Thoracic aorta (tissue), 2 donors: ENCODE data around the gene COMTD1. TPM values are rescaled to one million over a fixed set of nuclear protein-coding genes. Genes with fewer than 3 reads are reported as not detected.
"Not testable (repeated sequence)": the region's sequence is repeated elsewhere in the genome, so short reads cannot be mapped to it uniquely, and the experiment has no call there.

Experiments used
- ATAC-seq: fragments of 150-250 bp; one replicate; pipeline ENCODE4 v1.8.0; 2017; ENCODE audit warnings: low read depth; ENCODE audit not compliant: insufficient number of reproducible peaks, low FRiP score
- DNase-seq: peaks from one replicate; pipeline ENCODE4 v3.0.0-alpha.2; 2020; ENCODE audit warnings: low spot score
- H3K27ac ChIP-seq, 2 donors: fragments of 200-600 bp; sonication (generic); 1 replicate in 1 of 2; 2 replicates in 1 of 2; pipeline ENCODE4 v1.5.1; 2016; ENCODE audit warnings: mild to moderate bottlenecking in 2 of 2, moderate library complexity in 2 of 2
- H3K27me3 ChIP-seq: fragments of 200-600 bp; sonication (generic); replicated peaks from 2 replicates; pipeline ENCODE4 v1.6.0; 2016; ENCODE audit warnings: mild to moderate bottlenecking; ENCODE audit not compliant: insufficient read depth
- H3K36me3 ChIP-seq: fragments of 200-600 bp; sonication (generic); one replicate; pipeline ENCODE4 v1.5.1; 2016
- H3K4me1 ChIP-seq, 2 donors: fragments of 200-600 bp; sonication (generic); 1 replicate in 1 of 2; 2 replicates in 1 of 2; pipeline versions ENCODE4 v1.5.1 to v1.6.0; 2016; ENCODE audit warnings: low read depth in 2 of 2, mild to moderate bottlenecking in 1 of 2; ENCODE audit not compliant: control insufficient read depth in 1 of 2
- H3K4me3 ChIP-seq: fragments of 200-600 bp; sonication (generic); 2 replicates; pipeline ENCODE4 v1.5.1; 2016; ENCODE audit warnings: mild to moderate bottlenecking
- H3K9me3 ChIP-seq: fragments of 200-600 bp; sonication (generic); 2 replicates; pipeline ENCODE4 v1.5.1; 2016
- CTCF ChIP-seq: fragments of 200-600 bp; sonication (generic); IDR thresholded peaks from one replicate; pipeline ENCODE4 v1.5.1; 2019; ENCODE audit warnings: antibody characterized with exemption
- total RNA-seq, 2 donors: library from RNA; depleted of rRNA; stranded (reverse); fragments of >200 nt; gene quantifications; one replicate each; pipeline versions ENCODE4 v1.1.0 to v1.2.3, GENCODE V29; 2016

Gene COMTD1
- total RNA-seq, 2 donors from 2014 or later: 19.0 to 35.6 TPM

GRCh38 chr10:75205908-75206307 lies 29.8 kb downstream of the COMTD1 start:
- TF ChIP-seq CTCF: no peak
- H3K36me3 ChIP-seq: no peaks in the 10 kb centered on the region
- H3K9me3 ChIP-seq: no peaks in the 10 kb centered on the region
- no peak overlapping the region for H3K4me3 ChIP-seq
- peaks cover 11 to 22% of the 10 kb centered on the region in 2 donors for H3K4me1 ChIP-seq
- ATAC-seq: no peak
- DNase-seq: no peak
- H3K27me3 ChIP-seq: no peaks in the 10 kb centered on the region
- H3K27ac ChIP-seq: no peak overlapping the region

GRCh38 chr10:75203724-75204123 lies 32.0 kb downstream of the COMTD1 start:
- peaks cover 11 to 15% of the 10 kb centered on the region in 2 donors for H3K4me1 ChIP-seq
- TF ChIP-seq CTCF: no peak
- H3K9me3 ChIP-seq: no peaks in the 10 kb centered on the region
- H3K27me3 ChIP-seq: no peaks in the 10 kb centered on the region
- no peak overlapping the region for H3K27ac ChIP-seq
- H3K4me3 ChIP-seq: no peak overlapping the region
- no peaks in the 10 kb centered on the region for H3K36me3 ChIP-seq
- no peak for ATAC-seq
- no peak for DNase-seq

GRCh38 chr10:75203046-75203620 lies 32.6 kb downstream of the COMTD1 start:
- ATAC-seq: peak; percentile 12
- Histone ChIP-seq H3K4me1 (peaks cover 11 to 15% of the 10 kb centered on the region in 2 donors), H3K27ac (peak overlapping the region; percentile 54 to 69)
- not testable (repeated sequence) for H3K27me3 ChIP-seq, H3K36me3 ChIP-seq, DNase-seq, H3K9me3 ChIP-seq, H3K4me3 ChIP-seq

- peak overlapping the region; percentile 54 to 69 for H3K27ac ChIP-seq
- DNase-seq: peak; percentile 24
- H3K9me3 ChIP-seq: no peaks in the 10 kb centered on the region
- peaks cover 11 to 15% of the 10 kb centered on the region in 2 donors for H3K4me1 ChIP-seq
- H3K27me3 ChIP-seq: no peaks in the 10 kb centered on the region
- peak; percentile 87 for ATAC-seq
- no peaks in the 10 kb centered on the region for H3K36me3 ChIP-seq
- no peak for TF ChIP-seq CTCF
- H3K4me3 ChIP-seq: no peak overlapping the region
These were observed 33.3 kb downstream of the COMTD1 start for GRCh38 chr10:75202321-75203045.

GRCh38 chr10:75201793-75202307 lies 33.9 kb downstream of the COMTD1 start:
- H3K4me3 ChIP-seq: no peak overlapping the region
- no peaks in the 10 kb centered on the region for H3K9me3 ChIP-seq
- no peaks in the 10 kb centered on the region for H3K27me3 ChIP-seq
- H3K27ac ChIP-seq: peak overlapping the region; percentile 4 to 69
- ATAC-seq: no peak
- peaks cover 11 to 15% of the 10 kb centered on the region in 2 donors for H3K4me1 ChIP-seq
- no peak for DNase-seq
- TF ChIP-seq CTCF: no peak
- no peaks in the 10 kb centered on the region for H3K36me3 ChIP-seq

- H3K9me3 ChIP-seq, ATAC-seq, H3K36me3 ChIP-seq, H3K27ac ChIP-seq, DNase-seq, H3K27me3 ChIP-seq, H3K4me3 ChIP-seq: not testable (repeated sequence)
- H3K4me1 ChIP-seq: peaks cover 11 to 15% of the 10 kb centered on the region in 2 donors
These were observed 35.8 kb downstream of the COMTD1 start for GRCh38 chr10:75199949-75200348.
